GM20000 (cell line): Measurements from ENCODE around the gene SLC2A10.

Source experiments
- DNase-seq: peaks from one replicate; pipeline ENCODE4 v3.0.0; 2012; ENCODE audit warnings: low spot score
- CTCF ChIP-seq: IDR thresholded peaks from 2 replicates; pipeline ENCODE4 v1.5.1; 2012; ENCODE audit warnings: mild to moderate bottlenecking, control low read depth; ENCODE audit errors: extremely low read depth, missing control alignments

Gene SLC2A10

GRCh38 chr20:46756419-46756818, 47.0 kb downstream of the SLC2A10 start:
- TF ChIP-seq CTCF = no peak
- DNase-seq = no peak

GRCh38 chr20:46757135-46757534, 47.7 kb downstream of the SLC2A10 start:
- no peak for DNase-seq
- TF ChIP-seq CTCF = no peak

- DNase-seq = peak; percentile 73
- peak; percentile 65 for TF ChIP-seq CTCF
Observed at GRCh38 chr20:46757754-46758678, 48.6 kb downstream of the SLC2A10 start.

- no peak for TF ChIP-seq CTCF
- DNase-seq = no peak
Observed at GRCh38 chr20:46758929-46759669, 49.6 kb downstream of the SLC2A10 start.

- no peak for TF ChIP-seq CTCF
- DNase-seq = no peak
Observed at GRCh38 chr20:46761566-46761965, 52.1 kb downstream of the SLC2A10 start.

GRCh38 chr20:46764068-46764467, 54.6 kb downstream of the SLC2A10 start:
- no peak for TF ChIP-seq CTCF
- DNase-seq = no peak

GRCh38 chr20:46765506-46766120, 56.2 kb downstream of the SLC2A10 start:
- no peak for DNase-seq
- TF ChIP-seq CTCF = no peak
